ENCODE measurements around the gene TRPC3.
A peak's percentile ranks its signal among the peaks of the same experiment; 100 is the strongest.

TRPC3 gene

DNA sequence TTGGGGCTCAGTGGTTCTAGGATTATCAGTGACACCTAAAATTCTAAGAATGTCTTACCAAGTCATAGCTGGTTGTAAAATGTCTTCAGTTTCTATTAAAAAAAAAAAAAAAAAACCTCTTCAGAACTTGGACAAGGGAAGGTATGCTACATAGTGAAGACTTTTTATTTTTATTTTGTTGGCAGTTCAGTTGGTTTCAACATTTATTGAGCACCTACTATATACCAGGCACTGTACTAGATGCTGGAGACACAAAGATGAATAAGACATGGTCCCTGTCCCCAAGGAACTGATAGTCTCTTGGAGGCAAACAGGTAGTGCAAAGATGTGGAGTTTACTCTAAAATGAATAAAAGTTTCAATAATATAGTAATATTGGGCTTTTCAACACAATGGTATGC, 72.7 kb downstream of the TRPC3 start:
- FAIRE-seq (no peak), DNase-seq (ENCODE audit: insufficient read length, low spot score) (no peak)

DNA sequence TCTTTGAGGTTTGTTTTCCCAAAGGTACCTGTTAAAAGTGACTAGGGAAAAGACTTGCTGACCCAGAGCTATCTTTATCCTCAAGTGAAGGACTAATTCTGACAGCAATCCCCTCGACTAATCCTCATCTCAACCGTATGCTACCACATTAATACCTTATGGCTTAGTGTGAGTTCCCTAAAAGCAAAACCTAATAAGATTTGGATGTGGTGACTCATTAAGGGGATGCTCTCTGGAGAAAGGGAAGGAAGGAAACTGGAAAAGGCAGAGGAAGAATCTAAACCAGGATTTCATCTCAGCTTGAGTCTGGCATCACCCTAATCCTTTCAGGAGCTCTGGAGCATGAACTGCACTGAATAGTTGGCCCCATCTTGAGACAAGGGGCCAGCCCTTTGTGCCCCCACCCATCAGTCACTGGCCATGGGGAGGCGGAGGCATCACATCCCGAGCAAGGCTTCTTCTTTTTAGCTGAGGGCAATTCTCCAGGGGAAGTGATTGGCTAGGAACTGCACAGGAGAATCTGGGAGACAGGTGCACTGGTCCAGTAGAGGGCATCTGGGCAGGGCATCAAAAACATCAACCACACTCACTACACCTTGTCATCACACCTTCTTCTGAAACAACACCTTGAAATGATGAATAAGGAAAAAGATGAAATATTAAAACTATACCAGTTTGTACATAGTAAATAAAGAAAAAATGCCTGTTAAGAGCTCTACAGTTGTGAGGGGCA, 74.7 kb downstream of the TRPC3 start:
- DNase-seq (ENCODE audit: insufficient read length, low spot score) (no peak), FAIRE-seq (no peak)

DNA sequence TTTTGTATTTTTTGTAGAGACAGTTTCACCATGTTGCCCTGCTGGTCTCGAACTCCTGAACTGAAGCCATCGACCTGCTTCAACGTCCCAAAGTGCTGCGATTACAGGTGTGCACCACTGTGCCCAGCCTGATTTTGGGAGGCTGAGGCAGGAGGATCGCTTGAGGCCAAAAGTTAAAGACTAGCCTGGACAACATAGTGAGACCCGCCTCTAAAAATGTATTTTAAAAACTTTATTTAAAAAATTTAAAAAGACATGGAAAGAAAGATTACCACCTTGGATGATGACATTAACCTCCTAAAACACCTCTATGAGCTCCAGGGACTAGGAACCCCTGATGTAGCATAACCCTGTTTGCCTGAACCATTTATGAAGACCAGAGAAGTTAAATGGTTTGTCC, 75.8 kb downstream of the TRPC3 start:
- FAIRE-seq = no peak
- DNase-seq (ENCODE audit: insufficient read length, low spot score) = no peak

DNA sequence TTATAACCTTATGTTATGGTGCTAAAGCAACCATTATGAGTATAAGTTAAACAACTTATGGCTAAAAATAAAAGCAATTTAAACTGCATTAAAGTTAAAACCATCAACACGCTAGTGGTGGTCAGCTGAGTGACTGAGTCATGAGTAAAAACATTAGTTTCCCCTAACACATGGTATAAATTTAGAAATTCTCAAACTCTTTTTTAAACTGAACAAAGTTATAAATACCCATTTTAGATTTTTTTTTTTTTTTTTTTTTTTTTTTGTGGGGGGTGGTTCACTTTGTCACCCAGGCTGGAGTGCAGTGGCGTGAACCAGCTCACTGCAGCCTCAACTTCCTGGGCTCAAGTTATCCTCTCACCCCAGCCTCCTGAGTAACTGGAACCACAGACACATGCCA, 76.2 kb downstream of the TRPC3 start:
- DNase-seq (ENCODE audit: insufficient read length, low spot score) = no peak
- no peak for FAIRE-seq

DNA sequence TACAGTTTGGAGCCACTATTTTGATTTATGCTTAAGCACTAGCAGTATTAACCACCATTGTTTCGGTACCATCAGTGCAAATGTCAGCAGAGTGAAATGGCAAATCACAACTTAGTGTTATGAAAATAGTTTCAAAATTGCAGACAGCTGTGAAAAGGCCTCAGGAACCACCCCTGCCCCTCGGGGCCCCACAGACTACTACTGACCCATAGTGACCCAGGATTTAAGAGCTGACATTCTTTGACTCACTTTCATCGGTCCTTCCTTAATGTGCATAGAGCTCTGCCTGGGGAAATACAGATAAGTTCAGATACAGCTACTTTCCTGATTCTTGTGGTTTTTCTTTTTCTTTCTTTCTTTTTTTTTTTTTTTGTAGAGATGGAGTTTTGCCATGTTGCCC, 78.3 kb downstream of the TRPC3 start:
- DNase-seq (ENCODE audit: insufficient read length, low spot score) (no peak), FAIRE-seq (no peak)

DNA sequence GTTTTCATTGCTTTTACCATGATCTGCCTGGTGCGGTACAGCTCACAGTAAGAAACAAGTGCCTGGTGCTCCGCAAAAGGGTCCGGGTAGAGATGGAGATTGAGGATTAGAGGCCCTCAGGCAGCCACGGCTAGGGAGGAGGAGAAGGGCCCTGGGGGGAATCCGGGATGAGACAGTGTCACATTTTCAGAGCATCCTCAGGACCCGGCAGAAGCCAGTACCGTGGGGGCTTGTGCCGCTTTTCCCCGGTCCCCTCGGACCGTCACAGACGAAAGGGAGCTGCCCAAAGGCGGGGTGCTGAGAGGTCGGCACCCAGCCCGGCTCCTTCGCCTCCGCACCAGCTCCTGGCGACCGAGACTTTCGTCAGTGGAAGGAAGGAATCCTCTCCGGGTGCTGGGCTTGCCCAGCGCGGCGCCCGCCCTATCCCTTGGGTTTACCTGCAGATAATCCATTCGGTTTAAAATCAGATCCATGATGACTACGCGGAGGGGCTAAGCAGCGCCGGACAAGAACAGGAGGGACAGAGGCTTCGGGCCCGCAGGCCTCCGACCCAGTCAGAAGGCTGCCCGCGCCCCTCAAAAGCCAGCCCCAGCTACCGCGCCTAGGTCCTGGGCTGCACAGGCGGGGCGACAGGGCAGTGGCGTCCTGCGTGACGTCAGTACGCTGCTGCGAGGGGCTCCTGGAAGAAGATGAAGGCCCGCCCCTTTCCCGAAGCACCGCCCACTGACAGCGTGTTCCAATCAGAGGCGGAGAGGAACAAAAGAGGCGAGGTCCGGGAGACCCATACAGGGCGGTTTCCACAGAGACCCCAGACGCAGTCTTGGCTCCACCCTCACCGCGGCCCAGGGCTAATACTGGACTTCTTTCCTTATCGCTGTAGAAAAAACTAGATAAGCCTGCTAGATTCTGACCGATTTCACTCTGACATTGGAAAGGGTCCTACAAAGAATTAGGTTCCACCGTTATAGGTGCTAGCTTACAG, 81.7 kb downstream of the TRPC3 start, which contains the start of gene BBS7:
TSS of gene BBS7 (minus strand) at position 634 of the 982 bp plus-strand sequence. CDS start at position 473, 161 bp downstream.
- FAIRE-seq (peak; percentile 100), DNase-seq (ENCODE audit: insufficient read length, low spot score) (peak; percentile 76)

DNA sequence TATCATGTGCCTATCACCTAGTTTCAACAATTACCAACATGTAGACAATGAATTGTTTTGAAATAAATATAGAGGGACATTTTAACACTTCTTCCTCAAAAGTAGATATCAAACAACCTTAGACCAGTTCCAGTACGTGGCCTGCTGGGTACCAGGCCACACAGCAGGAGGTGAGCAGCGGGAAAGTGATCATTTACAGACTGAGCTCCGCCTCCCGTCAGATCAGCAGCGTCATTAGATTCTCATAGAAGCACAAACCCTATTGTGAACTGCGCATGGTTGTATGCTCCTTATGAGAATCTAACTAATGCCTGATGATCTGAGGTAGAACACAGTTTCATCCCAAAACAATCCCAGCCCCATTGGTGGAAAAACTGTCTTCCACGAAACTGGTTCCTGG, 88.1 kb downstream of the TRPC3 start:
- FAIRE-seq = no peak
- no peak for DNase-seq (ENCODE audit: insufficient read length, low spot score)

DNA sequence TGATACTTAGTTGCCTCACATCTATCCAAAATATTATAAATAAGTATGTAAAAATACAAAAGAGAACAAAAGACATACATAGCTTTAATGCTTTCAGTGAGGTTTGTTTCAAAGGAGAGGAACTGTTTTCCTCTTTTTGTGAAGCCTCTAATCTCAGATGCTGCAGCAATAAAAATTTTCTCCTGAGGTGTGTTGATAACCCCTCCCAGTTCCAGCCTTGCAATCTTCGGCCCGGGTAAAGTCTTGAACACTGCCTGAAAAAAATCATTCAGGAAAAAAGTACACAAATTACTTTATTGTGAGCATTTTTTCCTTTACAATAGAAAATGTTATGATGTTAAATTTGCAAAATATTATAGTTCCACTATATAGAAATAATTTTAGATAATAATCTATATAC, 90.4 kb downstream of the TRPC3 start:
- FAIRE-seq (no peak), DNase-seq (ENCODE audit: insufficient read length, low spot score) (no peak)

DNA sequence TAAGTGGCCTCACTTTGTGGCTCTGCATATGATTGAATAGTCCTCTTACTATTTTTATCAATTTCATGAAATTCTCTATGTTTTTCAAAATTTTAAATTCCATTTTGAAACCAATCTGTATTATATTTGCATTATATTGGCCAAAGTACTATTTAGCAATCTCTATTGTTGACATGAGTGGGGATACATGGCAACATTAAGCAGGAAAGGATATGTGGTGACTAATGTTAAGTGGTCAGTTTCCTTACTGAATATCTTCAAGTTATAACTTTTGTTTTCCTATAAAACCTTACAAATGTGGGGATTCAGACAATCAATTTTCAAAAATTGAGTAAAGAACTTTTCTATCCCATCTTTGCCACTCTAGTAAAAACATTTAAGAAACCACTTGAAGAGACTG, 91.7 kb downstream of the TRPC3 start:
- DNase-seq (ENCODE audit: insufficient read length, low spot score) (no peak), FAIRE-seq (no peak)

DNA sequence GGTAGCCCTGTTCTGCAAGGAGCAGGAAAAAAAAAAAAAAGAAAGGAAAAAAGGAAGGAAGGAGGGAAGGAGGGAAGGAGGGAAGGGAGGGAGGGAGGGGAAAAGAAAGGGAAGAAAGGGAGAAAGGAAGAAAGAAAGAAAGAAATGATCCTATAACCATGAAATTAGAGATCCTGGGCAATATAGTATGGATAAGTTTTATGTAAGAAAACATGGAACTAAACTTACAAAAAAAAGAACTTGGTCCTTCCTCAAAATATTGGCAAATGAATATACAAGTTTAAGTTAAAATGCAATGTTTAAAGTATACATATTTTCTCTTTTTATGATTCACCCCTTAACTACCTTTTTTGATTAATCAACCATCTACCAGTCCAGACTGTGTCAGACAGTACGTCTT, 100.5 kb downstream of the TRPC3 start:
- no peak for DNase-seq (ENCODE audit: insufficient read length, low spot score)

DNA sequence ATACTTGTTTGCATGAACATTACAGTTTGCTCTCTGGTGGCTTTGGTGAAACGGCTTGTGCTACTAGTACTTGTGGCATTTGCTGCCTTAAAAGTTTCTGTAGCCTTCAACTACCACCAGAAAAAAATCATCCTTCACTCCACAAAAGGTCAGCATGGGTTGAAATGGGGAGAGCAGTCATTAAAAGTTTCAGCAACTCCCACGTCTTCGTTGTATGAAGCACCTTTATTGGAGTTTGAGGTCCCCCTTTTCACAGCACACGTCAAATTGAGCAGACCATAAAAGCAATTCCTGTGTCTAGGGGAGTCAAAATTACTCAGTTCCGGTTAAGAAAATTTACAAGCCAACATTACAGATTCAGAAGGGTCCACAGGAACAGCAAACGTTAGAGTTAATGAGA, 105.2 kb downstream of the TRPC3 start:
- no peak for FAIRE-seq
- DNase-seq (ENCODE audit: insufficient read length, low spot score) = no peak

More for the DNA sequence above, 100.5 kb downstream of the TRPC3 start:
- FAIRE-seq = no peak

DNA sequence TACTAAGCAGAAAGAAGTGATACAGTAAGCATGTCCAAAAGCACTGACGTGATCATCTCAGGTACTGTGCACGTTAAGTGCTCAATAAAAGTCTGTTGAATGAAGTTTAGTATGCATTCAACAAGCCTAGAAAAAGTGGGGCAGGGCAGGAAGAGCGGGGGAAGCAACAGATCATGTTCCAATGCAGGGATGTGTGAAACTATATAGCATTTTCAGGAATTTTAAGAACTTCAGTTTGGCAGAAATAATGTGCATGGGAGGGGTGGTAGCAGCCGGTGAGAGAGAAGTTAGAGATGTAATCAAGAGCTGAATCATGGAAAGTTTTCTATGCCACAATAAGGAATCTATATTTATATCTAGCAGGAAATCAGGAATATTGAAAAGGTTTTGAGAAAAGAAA, 109.0 kb downstream of the TRPC3 start:
- no peak for FAIRE-seq
- no peak for DNase-seq (ENCODE audit: insufficient read length, low spot score)

DNA sequence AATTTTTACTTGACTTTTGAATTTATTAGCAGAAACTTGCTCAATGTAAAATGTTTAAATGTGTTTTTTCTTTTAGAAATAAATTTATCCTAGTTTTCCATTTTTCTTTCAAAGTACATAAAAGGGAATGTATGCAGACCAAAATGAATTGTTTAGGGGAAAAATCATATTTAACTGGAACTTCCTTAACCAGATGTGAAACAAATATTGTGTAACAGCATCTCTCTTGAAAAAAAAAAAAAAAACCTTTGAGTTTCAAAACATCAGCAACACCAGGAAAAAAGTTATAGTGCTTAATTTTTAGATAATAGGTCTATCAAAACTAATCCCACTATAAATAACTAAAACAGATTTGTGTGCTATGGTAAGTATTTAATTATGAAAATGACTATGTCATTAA, 113.7 kb downstream of the TRPC3 start:
- DNase-seq (ENCODE audit: insufficient read length, low spot score) = no peak
- FAIRE-seq = no peak

DNA sequence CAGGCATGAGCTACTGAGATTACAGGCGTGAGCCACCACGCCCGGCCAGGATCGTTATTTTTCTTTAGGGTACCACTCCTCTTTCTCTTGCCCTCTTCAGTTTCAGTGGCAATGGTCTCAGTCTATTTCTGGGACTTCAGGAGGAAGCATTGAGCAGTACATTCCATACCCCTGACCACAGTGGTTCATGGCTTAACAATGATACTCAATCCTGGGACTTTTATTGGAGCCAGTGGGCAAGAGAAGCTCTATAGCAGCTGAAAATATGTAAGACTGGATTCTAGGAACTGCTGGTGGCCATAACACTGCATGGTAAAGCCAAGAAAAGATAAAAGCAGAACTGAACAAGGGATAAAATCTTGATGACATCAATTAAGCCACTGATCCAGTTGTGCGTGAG, 122.3 kb downstream of the TRPC3 start:
- FAIRE-seq = no peak
- DNase-seq (ENCODE audit: insufficient read length, low spot score) = no peak

Measured in GM19239 (cell line).